NCI-H748 treated with DMSO at 0.1 percent for 48 hours (cell line): ENCODE results near the gene APMAP.
"Not testable (repeated sequence)": the region's sequence is repeated elsewhere in the genome, so short reads cannot be mapped to it uniquely, and the experiment has no call there.

Experiments used
- DNase-seq: peaks from one replicate; lab custom pipeline; 2025; lab: John Stamatoyannopoulos, UW

APMAP gene

DNA sequence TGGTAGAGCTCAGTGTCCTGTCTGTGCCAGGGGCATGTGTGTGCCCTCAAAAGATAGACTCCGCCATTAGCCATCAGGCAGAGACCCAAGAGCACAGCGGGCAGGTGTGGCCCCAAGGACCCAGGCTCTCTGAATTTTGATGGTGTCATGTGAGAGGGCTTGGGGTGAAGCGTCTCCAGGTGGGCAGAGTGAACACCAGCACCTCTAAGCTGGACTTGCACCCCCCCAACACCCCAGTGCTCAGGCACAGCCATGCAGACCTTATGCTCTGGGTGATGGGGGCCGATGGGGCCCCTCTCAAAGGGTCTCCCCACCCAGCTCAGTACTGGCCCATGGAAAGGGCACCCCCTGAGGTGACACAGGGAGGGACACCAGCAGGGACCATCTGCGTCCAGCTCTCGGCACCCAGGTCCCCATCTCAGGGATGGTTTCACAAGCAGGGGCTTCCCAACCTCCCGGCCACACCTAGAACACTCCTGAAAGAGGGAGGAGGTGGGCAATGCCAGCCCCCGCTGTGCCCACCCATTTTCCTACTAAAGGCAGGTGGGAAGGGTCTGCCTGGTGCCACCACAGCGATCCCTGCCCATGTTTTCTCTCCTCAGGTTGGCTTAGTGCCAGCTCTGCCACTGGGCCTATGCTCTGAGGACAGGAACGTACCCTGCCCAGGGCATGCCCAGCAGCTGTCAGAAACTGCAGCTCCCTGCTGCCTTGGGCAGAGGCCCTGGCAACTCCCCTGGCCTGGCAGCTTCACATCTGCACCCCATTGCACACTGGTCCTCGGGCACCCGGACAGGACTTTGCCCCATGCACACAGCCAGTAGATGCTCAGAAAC, 40.0 kb downstream of the APMAP start:
- no peak for DNase-seq

DNA sequence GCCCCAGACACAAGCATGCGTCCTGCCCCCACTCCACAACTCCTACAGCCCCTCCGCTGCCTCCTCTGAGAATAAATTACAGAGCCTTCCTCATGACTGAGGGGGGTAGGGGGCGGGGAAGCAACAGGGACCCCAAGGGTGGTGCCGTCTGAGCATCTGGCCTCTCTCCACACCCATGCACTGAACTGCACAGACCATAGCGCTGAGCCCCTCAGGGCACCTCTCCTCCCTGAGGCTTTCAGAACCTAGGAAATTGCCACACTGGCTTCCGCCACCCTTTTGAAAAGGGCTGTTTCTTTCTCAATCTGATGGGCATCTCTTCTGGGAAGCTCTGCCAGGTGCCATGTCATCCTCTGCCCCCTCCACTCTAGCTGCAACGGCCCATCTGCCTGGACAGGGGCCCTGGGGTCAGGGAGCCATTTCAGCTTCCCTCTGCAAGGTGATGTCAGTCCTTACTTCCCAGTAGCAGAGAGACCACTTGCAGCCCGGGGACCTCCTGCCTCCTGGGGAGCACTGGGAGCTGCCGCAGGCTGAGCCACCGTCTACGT, 40.9 kb downstream of the APMAP start:
- no peak for DNase-seq

- no peak for DNase-seq
Observed at GRCh38 chr20:24950836-24951525, 41.6 kb downstream of the APMAP start.

DNA sequence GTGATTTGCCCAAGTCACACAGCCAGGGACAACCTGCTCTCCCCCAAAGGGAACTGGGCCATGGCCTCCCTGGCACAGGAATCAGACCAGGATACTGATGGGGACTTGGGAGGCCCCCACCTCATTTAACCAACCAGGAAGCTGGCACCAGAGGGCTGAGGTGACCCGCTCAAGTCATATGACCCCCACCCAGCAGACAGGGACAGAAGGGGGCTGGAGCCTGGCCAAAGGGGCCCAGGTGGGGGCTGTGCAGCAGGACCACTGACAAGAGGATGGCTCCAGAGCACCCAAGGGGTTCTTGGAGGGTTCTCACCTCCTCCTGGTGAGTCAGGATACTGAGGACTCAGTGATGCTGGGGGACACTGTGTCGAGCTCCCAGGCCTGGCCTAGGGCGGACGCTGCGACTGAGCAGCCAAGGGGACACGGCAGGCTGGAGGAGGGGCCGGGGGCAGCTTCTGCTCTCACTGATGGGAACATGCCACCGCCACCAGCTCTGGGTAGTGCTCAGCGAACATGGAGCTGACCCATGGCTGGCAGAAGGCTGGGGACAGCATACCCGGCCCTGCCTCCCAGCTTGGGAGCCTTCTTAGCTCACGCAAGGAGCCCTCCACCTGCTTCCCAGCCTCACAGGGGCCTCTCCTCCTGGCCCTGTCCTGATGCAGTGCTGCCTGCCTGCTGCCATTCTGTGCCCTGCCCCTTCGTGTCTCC, 42.3 kb downstream of the APMAP start:
- no peak for DNase-seq

DNA sequence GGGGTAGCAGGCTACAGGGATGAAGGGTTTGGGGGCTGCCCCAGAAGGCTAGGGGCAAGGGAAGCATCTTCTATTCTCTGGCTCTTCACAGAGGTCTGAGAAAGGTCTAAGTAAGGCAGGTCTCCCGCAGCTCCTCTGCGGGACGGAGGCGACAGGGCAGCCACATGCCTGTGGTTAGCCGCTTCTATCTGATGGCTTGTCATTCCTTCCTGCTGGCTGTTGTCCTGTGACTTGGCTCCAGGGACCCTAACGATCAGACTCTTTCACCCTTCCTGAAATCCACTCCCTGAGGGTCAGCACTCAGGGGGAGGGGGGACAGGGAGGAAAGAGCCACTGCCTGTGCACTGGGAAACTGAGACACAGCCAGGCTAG, 42.8 kb downstream of the APMAP start:
- DNase-seq, result no peak

GRCh38 chr20:24948939-24949679, 43.4 kb downstream of the APMAP start, which contains the start of gene CST7:
Gene CST7, plus strand, starts transcription at chr20:24949269. Its CDS starts 237 bp downstream, at chr20:24949506.
- DNase-seq, result no peak

DNA sequence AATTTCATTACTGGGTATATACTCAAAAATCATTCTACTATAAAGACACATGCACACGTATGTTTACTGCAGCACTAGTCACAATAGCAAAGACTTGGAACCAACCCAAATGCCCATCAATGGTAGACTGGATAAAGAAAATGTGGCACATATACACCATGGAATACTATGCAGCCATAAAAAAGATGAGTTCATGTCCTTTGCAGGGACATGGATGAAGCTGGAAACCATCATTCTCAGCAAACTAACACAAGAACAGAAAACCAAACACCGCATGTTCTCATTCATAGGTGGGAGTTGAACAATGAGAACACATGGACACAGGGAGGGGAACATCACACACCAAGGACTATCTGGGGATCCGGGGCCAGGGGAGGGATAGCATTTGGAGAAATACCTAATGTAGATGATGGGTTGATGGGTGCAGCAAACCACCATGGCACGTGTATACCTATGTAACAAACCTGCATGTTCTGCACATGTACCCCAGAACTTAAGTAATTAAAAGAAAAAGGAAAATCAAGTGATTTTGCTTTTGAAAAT, 44.1 kb downstream of the APMAP start:
- DNase-seq, result not testable (repeated sequence)

DNA sequence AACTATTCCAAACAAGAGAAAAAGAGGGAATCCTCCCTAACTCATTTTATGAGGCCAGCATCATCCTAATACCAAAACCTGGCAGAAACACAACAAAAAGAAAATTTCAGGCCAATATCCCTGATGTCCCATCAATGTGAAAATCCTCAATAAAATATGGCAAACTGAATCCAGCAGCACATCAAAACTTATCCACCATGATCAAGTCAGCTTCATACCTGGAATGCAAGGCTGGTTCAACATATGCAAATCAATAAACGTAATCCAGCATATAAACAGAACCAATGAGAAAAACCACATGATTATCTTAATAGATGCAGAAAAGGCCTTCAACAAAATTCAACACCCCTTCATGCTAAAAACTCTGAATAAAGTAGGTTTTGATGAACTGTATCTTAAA, 46.2 kb downstream of the APMAP start:
- not testable (repeated sequence) for DNase-seq

DNA sequence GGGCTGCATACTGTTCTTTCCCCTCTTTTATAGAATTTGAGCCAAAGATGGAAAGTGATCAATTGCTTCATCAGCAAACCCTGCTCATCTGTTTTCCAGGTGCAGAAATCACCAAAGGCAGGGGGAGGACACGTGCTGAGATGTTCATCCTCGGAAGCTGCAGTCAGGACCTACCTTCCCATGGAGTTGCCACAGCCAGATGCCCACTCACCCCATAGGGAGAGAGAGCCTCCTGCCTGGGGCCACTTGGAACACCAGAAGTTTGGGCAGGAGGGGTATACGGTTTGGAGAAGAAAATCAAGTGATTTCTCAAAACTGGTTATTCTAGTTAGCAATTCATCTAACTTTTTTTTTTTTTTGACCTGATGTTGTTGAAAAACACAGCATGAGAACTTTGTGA, 48.8 kb downstream of the APMAP start:
- no peak for DNase-seq

GRCh38 chr20:24943196-24943595, 49.4 kb downstream of the APMAP start:
- no peak for DNase-seq

GRCh38 chr20:24942679-24943078, 49.9 kb downstream of the APMAP start:
- no peak for DNase-seq

GRCh38 chr20:24939036-24939435, 53.5 kb downstream of the APMAP start:
- DNase-seq, result no peak

- no peak for DNase-seq
Observed at GRCh38 chr20:24938498-24938897, 54.1 kb downstream of the APMAP start.

GRCh38 chr20:24937579-24937978, 55.0 kb downstream of the APMAP start:
- DNase-seq, result no peak

GRCh38 chr20:24936526-24937407, 55.8 kb downstream of the APMAP start:
- no peak for DNase-seq

GRCh38 chr20:24935766-24936525, 56.6 kb downstream of the APMAP start:
- no peak for DNase-seq

DNA sequence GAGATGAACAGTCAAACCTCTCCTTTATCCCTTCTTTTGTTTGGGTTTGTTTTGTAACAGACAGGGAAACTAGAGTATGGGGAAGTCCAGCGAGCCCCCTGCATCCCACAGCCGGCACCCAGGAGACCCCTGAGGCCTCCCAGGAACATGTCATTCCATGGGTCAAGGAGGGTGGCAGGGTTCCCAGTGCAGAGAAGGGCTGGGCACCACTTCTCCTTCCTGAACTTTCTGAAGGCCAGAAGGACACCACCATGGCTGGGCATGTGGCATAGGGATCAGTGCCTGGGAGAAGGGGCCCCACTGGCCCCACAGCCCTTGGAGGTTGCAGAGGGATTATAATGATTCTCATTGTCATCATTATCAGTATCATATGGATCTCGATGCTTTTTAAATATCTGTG, 57.4 kb downstream of the APMAP start:
- no peak for DNase-seq

- DNase-seq, result no peak
Observed at GRCh38 chr20:24934716-24935115, 57.8 kb downstream of the APMAP start.

GRCh38 chr20:24934101-24934661, 58.4 kb downstream of the APMAP start:
- DNase-seq, result no peak
